ENCODE results near the gene NBPF6.
"Not testable (repeated sequence)": the region's sequence is repeated elsewhere in the genome, so short reads cannot be mapped to it uniquely, and the experiment has no call there.

The NBPF6 gene

GRCh38 chr1:108504447-108504846 is 54.3 kb downstream of the NBPF6 start:
- no peak for TF ChIP-seq CTCF (IDR thresholded peaks at IDR 0.05; ENCODE audit: low read depth, low read length, missing control alignments)
- no peak for DNase-seq (ENCODE audit: extremely low read depth, low read depth)
- no peak overlapping the region for H3K4me3 ChIP-seq (replicated peaks; ENCODE audit: low read depth, low read length)

- DNase-seq (ENCODE audit: extremely low read depth, low read depth), result no peak
- TF ChIP-seq CTCF (IDR thresholded peaks at IDR 0.05; ENCODE audit: low read depth, low read length, missing control alignments), result no peak
- H3K4me3 ChIP-seq (replicated peaks; ENCODE audit: low read depth, low read length), result no peak overlapping the region
Measured at GRCh38 chr1:108505763-108506070, 55.6 kb downstream of the NBPF6 start.

DNA sequence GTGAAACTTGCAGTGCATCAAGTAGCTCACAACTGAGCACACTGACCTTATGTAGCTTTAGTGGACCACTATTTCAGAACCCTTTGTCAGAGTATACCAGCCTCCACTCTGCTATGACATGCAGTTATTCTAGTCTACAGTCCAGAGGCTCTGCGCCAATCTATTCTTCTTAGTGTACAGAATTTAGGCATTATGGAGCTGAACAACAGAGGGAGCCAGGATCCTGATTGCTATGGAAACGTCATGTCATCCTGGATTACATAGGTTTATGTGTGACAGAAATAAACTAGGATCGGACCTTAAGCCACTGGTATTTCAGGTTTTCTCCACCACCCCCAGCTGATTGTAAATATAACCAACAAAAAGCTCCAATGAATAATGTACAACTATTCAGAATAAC is 61.6 kb downstream of the NBPF6 start:
- H3K4me3 ChIP-seq (replicated peaks; ENCODE audit: low read depth, low read length), result no peak overlapping the region
- no peak for TF ChIP-seq CTCF (IDR thresholded peaks at IDR 0.05; ENCODE audit: low read depth, low read length, missing control alignments)
- no peak for DNase-seq (ENCODE audit: extremely low read depth, low read depth)

DNA sequence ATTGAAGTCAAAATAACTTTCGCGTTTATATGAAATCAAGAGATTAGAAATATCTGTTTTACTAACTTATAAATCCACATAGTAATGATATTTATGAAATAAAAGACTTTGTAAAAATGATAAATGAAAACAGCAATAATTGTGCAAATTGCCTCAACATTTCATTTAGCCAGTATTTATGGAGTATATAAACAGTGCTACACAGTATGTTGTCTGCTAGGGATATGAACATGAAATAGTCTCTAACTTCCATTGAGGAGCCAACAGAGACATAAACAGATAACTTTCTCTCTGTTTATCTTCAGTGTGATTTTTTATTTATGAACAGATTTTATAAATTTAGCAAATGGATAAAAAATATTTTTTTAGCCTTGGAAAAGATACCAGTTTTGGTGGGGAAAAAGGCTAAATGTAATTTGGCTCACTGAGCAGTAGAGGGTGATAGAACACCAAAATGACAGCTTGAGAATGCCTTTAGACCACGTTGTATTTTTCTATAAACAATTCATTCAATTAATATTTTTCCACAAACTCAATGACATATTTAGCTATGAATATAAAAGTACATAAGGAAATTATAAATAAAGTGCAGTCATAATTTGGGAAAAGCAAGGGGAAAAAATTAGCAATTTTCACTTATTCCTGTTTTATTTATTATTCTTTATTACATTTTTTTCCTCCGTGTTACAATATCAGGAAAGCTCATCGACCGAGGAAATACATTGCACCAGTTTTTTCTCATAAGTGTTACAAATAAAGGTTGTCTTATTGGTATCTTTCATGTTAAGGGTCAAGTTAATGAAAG is 62.3 kb downstream of the NBPF6 start:
- peak; percentile 62 for TF ChIP-seq CTCF (IDR thresholded peaks at IDR 0.05; ENCODE audit: low read depth, low read length, missing control alignments)
- H3K4me3 ChIP-seq (replicated peaks; ENCODE audit: low read depth, low read length), result no peak overlapping the region
- DNase-seq (ENCODE audit: extremely low read depth, low read depth), result no peak

GRCh38 chr1:108513044-108513415 is 62.9 kb downstream of the NBPF6 start:
- H3K4me3 ChIP-seq (replicated peaks; ENCODE audit: low read depth, low read length), result no peak overlapping the region
- TF ChIP-seq CTCF (IDR thresholded peaks at IDR 0.05; ENCODE audit: low read depth, low read length, missing control alignments), result no peak
- no peak for DNase-seq (ENCODE audit: extremely low read depth, low read depth)

GRCh38 chr1:108513914-108514313 is 63.8 kb downstream of the NBPF6 start:
- H3K4me3 ChIP-seq (replicated peaks; ENCODE audit: low read depth, low read length); DNase-seq (ENCODE audit: extremely low read depth, low read depth): not testable (repeated sequence)

GRCh38 chr1:108517301-108517897 is 67.3 kb downstream of the NBPF6 start:
- not testable (repeated sequence) for DNase-seq (ENCODE audit: extremely low read depth, low read depth); H3K4me3 ChIP-seq (replicated peaks; ENCODE audit: low read depth, low read length)
